K562 (cell line): ENCODE results near the gene SPATA32. TPM values are rescaled to one million over a fixed set of nuclear protein-coding genes. Genes with fewer than 3 reads are reported as not detected.

Experiments
- BRD9 ChIP-seq: fragments of 450-650 bp; IDR thresholded peaks from 2 replicates; pipeline ENCODE4 v1.6.1; 2018; ENCODE audit warnings: low read depth; ENCODE audit not compliant: partially characterized antibody
- CXXC5 ChIP-seq: fragments of 250-450 bp; sonication (Bioruptor Pico); IDR thresholded peaks from 2 replicates; pipeline ENCODE4 v1.8.0; 2022; ENCODE audit warnings: inconsistent platforms, mild to moderate bottlenecking, moderate library complexity
- EP400 ChIP-seq: fragments of 450-650 bp; IDR thresholded peaks from 2 replicates; pipeline ENCODE4 v1.6.1; 2017; ENCODE audit warnings: antibody characterized with exemption, mild to moderate bottlenecking, moderate library complexity
- KAT8 ChIP-seq: fragments of 450-650 bp; IDR thresholded peaks from 2 replicates; pipeline ENCODE4 v1.6.1; 2016; ENCODE audit warnings: low read depth, mild to moderate bottlenecking
- LARP7 ChIP-seq: fragments of 450-650 bp; IDR thresholded peaks from 2 replicates; pipeline ENCODE4 v1.6.1; 2016
- MCM7 ChIP-seq, 2 experiments: fragments of 450-650 bp; IDR thresholded peaks; 2 replicates each; pipeline ENCODE4 v1.6.1; 2016 to 2018
- NFE2L1 ChIP-seq: fragments of 450-650 bp; IDR thresholded peaks from 2 replicates; pipeline ENCODE4 v1.6.1; 2016; ENCODE audit warnings: missing genetic modification characterization, low read depth, mild to moderate bottlenecking, missing compliant biosample characterization, moderate library complexity, borderline replicate concordance
- POLR3A ChIP-seq: IDR thresholded peaks from 2 replicates; pipeline ENCODE4 v1.6.1; 2011; ENCODE audit warnings: borderline replicate concordance, mild to moderate bottlenecking, moderate library complexity; ENCODE audit not compliant: insufficient read length, insufficient read depth; ENCODE audit errors: extremely low read depth
- RAD51 ChIP-seq: fragments of 450-650 bp; IDR thresholded peaks from 2 replicates; pipeline ENCODE4 v1.7.1; 2016; ENCODE audit warnings: low read depth, mild to moderate bottlenecking, borderline replicate concordance
- TAF15 ChIP-seq: fragments of 200-400 bp; formaldehyde crosslinking; IDR thresholded peaks from 2 replicates; pipeline ENCODE4 v1.6.1; 2017; ENCODE audit warnings: mild to moderate bottlenecking, low read depth, low read length, moderate library complexity
- ZC3H11A ChIP-seq: IDR thresholded peaks from 2 replicates; pipeline ENCODE4 v1.6.1; 2012; ENCODE audit warnings: low read depth, low read length, improper control_type of control experiment
- ZFPM2 ChIP-seq: fragments of 250-450 bp; sonication (Bioruptor Pico); IDR thresholded peaks from 2 replicates; pipeline ENCODE4 v1.5.1; 2022; ENCODE audit warnings: mild to moderate bottlenecking
- ZNF316 ChIP-seq: fragments of 450-650 bp; IDR thresholded peaks from 2 replicates; pipeline ENCODE4 v1.6.1; 2016
- ZNF408 ChIP-seq: fragments of 250-450 bp; sonication (Bioruptor Pico); IDR thresholded peaks from 2 replicates; pipeline ENCODE4 v1.4.0; 2020; ENCODE audit warnings: low read depth, mild to moderate bottlenecking, moderate library complexity
- polyA plus RNA-seq, 8 experiments: library from polyadenylated mRNA; depleted of rRNA in 4 of 8; stranded (reverse) in 5 of 8; unstranded in 3 of 8; fragments of >200 nt; fragmentation: Nextera tagmentation in 2 of 8; fragmentation: Illumina TruSeq in 1 of 8; extraction: Ambion mirVana in 2 of 8; extraction: Trizol in 1 of 8; gene quantifications; 2 replicates each; pipeline versions ENCODE4 v1.2.1 to v1.2.3, GENCODE V29; 2011 to 2014; ENCODE audit warnings: inconsistent platforms in 1 of 8, missing spikeins in 1 of 8
- total RNA-seq, 7 experiments: library from RNA; depleted of rRNA in 6 of 7; stranded (reverse); fragments of >200 nt in 6 of 7; fragmentation: Illumina TruSeq in 2 of 7; extraction: Trizol in 2 of 7; gene quantifications; 2 replicates each; pipeline versions ENCODE4 v1.2.1 to v1.2.3, GENCODE V29; 2011 to 2021; ENCODE audit warnings: low replicate concordance in 1 of 7
- TF ChIP-seq, protein P1 (sequence below), 3 experiments: fragments of 200-800 bp in 1 of 3; fragments of 250-450 bp in 1 of 3; fragments of 450-650 bp in 1 of 3; sonication (Bioruptor Pico) in 1 of 3; sonication (Bioruptor generic) in 1 of 3; formaldehyde crosslinking in 1 of 3; IDR thresholded peaks; 2 replicates each; pipeline versions ENCODE4 v1.6.1 to v1.8.0; 2016 to 2022; ENCODE audit warnings: mild to moderate bottlenecking in 2 of 3, missing genetic modification characterization in 2 of 3, missing compliant biosample characterization in 1 of 3, moderate library complexity in 1 of 3

Gene SPATA32
- total and polyA plus RNA-seq, 9 of the 15 experiments (the other 6 are each of a cell fraction or from before 2014, with no cell fraction given): 0.03 to 0.06 TPM; not detected in 7

DNA sequence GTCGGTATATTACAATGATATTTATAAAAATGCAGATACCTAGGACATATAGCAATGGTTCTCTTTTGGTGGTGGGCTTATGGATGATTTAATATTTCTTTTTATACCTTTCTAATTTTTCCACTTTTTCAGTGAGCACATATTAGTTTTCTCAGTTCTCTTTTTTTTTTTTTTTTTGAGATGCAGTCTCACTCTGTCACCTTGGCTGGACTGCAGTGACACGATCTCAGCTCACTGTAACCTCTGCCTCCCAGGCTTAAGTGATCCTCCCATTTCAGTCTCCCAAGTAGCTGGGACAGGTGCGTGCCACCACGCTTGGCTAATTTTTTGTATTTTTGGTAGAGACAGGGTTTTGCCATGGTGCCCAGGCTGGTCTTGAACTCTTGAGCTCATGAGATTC is 39.8 kb upstream of the SPATA32 start (continued):
- TF ChIP-seq ZNF408: no peak
- no peak for TF ChIP-seq KAT8
- no peak for TF ChIP-seq MCM7 (IDR thresholded peaks at IDR 0.05)
- TF ChIP-seq POLR3A: no peak
- TF ChIP-seq ZNF316: no peak
- TF ChIP-seq, protein P1, sequence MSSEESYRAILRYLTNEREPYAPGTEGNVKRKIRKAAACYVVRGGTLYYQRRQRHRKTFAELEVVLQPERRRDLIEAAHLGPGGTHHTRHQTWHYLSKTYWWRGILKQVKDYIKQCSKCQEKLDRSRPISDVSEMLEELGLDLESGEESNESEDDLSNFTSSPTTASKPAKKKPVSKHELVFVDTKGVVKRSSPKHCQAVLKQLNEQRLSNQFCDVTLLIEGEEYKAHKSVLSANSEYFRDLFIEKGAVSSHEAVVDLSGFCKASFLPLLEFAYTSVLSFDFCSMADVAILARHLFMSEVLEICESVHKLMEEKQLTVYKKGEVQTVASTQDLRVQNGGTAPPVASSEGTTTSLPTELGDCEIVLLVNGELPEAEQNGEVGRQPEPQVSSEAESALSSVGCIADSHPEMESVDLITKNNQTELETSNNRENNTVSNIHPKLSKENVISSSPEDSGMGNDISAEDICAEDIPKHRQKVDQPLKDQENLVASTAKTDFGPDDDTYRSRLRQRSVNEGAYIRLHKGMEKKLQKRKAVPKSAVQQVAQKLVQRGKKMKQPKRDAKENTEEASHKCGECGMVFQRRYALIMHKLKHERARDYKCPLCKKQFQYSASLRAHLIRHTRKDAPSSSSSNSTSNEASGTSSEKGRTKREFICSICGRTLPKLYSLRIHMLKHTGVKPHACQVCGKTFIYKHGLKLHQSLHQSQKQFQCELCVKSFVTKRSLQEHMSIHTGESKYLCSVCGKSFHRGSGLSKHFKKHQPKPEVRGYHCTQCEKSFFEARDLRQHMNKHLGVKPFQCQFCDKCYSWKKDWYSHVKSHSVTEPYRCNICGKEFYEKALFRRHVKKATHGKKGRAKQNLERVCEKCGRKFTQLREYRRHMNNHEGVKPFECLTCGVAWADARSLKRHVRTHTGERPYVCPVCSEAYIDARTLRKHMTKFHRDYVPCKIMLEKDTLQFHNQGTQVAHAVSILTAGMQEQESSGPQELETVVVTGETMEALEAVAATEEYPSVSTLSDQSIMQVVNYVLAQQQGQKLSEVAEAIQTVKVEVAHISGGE (CRISPR knock-in tag; IDR thresholded peaks at IDR 0.05): no peak
- no peak for TF ChIP-seq CXXC5 (CRISPR knock-in tag)
- no peak for TF ChIP-seq ZC3H11A
- TF ChIP-seq EP400: no peak
- no peak for TF ChIP-seq TAF15
- TF ChIP-seq LARP7: no peak
- no peak for TF ChIP-seq RAD51
- TF ChIP-seq BRD9: no peak
- no peak for TF ChIP-seq NFE2L1 (tag)
- TF ChIP-seq ZFPM2 (CRISPR knock-in tag): no peak
